GM19025 (cell line): ENCODE measurements around the gene WDR75.
"Not testable (repeated sequence)": the region's sequence is repeated elsewhere in the genome, so short reads cannot be mapped to it uniquely, and the experiment has no call there.

Experiments used
- ATAC-seq: cut with Tn5 transposase; IDR thresholded peaks from one replicate; pipeline ENCODE4 v1.9.1; 2021; ENCODE audit warnings: mild to moderate bottlenecking, low read depth, moderate library complexity; ENCODE audit not compliant: unreplicated experiment

The WDR75 gene

DNA sequence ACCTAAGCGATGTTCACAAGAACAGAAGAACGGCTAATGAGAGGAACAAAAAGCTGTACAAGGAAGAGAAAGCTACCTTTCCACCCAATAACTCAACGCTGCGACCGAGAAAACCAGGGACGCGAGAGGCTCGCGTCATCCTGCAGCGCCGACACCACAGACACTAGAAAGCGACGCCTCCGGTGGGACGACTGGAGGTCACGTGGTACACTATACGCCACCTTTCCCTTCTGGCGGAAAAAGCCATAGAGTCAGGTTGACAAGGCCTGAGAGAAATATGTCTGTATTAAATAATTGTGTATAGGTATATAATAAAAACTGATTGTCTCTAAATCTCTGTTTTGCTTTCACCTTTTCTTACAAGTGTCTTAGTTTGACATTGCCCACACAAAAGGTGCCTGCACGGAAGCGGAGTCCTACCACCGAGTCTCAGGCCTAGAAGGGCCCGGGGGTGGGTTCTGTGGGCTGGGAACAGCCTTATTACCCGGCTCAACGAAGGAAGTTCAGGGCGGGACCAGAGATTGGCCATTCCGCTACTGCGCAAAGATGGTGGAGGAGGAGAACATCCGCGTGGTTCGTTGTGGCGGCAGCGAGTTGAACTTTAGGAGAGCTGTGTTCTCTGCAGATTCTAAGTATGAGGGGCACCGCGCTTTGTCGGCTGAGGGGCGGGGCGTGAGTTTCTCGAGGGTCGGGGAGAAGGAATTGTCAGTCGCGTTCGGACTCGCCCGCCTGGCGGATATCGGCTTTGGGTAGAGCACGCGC is at the start of gene WDR75:
WDR75 (plus strand) TSS at position 528 of the 762 bp plus-strand sequence; CDS start at position 547, 19 bp downstream.
- peak; percentile 86 for ATAC-seq

DNA sequence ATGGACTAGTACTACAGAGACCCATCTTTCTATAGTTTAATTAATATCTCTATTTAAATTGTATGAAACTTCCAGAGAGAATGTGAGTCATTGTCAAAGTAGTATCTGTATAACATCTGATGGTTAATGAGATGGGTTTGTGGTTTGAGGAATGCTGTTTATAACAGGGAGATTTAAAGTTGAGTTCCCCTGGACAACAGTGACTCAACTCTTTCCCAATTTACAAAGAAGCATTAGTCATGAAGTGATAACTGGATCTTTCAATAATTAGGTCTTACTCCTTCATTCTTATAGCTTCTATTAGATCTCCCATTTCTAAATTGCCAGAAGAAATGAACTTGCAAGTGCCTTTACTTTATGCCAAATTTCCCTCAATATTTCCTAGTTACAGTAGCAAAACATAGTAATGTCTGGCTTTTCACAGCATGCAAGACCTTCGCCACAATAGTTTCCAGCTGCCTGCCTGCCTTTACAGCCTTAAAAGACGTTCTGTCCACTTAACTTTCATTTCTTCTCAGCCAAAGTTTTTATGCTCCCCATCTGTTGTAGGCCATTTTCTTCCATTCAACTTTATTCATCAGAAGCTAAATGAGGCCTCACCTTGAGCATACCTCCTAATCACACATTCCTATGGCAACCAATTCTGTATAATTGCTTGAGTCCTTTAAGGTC is 47.7 kb upstream of the WDR75 start:
- ATAC-seq, result no peak

DNA sequence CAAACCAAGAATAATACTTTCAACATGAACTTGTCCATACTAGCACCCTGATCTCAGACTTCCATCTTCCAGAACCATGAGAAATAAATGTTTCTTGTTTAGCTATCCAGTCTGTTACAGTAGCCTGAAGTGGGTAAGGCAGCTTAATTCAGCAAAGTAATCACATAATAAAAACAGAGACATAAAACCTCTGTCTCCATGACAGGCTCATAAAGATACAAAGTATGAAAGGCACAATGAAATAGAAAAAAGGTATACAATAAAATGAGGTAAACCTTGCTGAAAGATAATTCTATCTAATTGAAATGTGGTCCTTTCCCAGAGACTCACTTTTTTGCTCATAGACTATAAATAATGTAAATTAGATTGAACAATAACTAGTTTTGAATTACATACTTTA is 46.7 kb upstream of the WDR75 start:
- ATAC-seq, result no peak

DNA sequence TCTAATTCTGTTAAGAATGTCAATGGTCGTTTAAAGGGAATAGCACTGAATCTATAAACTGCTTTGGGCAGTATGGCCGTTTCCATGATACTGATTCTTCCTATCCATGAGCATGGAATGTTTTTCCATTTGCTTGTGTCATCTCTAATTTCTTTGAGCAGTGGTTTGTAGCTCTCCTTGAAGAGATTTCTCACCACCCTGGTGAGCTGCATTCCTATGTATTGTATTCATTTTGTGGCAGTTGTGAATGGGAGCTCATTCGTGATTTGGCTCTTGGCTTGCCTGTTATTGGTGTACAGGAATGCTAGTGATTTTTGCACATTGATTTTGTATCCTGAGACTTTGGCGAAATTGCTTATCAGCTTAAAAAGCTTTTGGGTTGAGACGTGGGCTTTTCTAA is 38.3 kb upstream of the WDR75 start:
- ATAC-seq, result no peak

DNA sequence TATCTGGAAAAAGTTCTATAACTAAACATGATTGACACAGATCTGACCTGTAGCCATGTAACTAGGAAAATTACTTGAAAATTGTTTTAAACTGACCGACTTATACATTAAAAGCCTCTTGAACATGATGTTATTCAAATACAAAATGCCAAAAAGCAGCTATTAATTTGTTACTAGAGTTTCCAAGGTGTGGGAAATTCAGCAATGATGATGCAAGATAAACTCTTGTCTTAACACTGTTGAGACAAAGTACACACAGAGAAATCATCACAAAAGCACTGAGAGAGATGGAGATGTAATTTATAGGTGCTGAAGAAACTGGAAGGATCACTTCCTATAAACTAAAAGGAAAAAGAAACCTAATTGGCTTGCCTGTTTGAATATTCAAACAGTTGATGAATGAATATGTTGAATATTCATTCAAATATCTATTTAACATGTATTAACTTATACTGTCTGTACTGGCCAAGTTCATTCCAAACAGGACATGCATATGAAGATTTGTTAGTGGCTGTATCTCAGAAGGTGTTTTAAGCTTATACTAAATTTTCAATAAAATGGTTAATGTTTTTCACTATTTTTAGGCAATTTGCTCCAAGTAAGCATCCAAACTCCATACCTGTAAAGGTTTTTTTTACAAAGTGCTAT is 34.6 kb upstream of the WDR75 start:
- no peak for ATAC-seq

DNA sequence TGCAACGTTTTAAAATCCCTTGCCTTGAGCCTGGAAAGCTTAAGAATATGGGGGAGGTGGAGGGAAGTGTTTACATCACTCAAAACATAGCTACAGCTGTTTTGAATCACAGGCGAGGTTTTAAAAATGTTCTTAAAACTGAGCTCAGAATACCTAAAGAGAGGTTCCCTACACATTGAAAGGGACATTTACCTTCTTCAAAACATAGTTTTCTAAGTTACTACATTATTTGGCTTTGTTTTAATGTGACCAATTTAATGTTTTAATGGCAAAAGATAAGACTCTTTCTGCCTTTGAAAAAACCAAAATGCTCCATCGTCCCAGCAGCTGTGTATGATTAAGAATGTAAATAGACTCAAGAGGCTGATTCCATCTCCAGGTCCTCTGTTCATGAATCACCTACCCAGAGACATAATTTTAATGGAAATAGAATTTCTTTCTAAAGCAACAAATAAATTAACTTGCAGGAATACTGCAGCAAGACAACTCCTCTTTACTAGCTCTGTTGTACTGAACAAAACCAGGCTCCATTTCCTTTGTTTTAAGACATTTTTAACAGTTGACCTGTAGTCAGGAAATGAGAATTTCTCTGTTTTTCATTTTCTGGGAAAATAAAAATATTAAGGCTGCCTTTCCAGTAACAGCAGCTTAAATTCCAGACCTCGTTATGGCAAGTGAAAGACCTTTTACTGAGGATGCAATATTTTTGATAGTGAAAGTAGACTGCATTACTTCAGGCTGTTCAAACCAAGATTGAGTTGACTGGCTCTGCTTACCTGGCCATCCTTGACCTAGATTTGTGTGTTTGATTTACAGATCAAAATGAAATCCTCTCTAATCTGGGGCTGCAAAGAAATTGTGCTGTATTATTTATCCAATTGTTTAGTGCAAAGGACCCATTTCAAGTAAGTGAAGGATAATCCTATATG is 33.7 kb upstream of the WDR75 start:
- no peak for ATAC-seq

DNA sequence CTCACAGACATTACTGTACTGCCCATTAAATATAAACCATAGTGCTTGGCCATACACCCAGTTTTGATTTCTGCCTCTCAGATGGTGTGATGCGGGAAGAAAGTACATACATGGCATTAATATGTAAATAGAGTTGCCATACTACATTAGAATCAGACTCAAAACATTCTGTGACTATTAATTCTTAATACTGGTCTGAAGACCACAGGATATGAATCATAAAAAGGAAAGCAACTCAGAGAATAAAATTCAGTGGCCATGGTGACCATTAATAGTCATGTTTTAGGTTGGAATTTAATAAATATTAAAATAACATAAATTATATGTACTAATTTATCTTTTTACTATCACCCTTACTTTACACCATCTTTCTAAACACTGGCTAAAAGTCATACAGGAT is 33.0 kb upstream of the WDR75 start:
- no peak for ATAC-seq

DNA sequence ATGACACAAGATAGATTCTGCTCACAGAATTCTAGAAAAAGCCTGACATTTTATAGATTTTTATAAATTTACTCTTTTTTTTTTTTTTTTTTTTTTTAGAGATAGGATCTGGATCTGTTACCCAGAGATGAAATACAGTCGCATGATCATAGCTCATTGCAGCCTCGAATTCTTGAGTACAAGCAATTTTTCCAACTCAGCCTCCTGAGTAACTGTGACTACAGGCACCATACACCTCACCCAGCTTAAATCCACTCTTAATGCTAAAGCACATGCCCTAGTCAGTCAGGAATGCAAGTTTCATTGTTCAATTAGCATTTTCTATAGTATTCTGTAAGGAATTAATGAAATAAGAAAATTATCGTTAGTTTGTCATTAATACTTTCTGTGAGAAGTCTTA is 32.1 kb upstream of the WDR75 start:
- no peak for ATAC-seq

DNA sequence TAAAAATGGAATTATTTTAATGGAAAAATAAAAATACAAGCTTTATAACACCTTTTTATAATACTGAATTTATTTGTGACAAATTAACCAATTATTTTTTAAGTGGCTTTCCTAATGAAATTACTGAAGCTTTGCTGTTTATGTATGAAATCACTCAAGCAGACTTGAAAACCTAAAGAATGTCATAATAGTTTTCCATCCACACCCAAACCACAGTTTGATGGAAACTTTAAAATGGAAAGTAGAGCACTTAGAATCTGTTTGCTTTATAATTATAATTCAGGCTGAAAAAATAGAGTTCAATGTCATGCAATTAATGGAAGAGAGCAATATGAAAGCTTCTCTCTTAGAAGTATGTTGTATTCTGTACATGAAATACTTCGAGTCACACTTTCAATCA is 31.6 kb upstream of the WDR75 start:
- no peak for ATAC-seq

DNA sequence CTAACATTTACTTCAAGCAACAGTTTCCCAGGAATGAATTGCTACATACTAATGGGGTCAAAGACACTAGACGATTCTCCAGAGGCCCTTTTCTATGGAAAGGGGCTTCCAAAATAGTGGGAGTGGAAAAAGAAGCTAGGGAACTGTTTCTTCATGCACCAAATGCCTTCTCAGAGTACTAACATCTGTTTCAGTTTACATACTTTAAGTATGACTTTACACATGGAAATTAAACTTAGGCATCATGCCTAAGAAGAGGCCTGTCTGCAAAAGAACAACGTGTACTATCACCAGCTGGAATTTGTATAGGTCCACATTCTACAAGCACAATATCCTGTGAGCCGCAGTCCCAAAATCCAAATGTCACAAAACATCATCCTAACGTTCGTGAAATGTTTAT is 29.4 kb upstream of the WDR75 start:
- ATAC-seq, result no peak

DNA sequence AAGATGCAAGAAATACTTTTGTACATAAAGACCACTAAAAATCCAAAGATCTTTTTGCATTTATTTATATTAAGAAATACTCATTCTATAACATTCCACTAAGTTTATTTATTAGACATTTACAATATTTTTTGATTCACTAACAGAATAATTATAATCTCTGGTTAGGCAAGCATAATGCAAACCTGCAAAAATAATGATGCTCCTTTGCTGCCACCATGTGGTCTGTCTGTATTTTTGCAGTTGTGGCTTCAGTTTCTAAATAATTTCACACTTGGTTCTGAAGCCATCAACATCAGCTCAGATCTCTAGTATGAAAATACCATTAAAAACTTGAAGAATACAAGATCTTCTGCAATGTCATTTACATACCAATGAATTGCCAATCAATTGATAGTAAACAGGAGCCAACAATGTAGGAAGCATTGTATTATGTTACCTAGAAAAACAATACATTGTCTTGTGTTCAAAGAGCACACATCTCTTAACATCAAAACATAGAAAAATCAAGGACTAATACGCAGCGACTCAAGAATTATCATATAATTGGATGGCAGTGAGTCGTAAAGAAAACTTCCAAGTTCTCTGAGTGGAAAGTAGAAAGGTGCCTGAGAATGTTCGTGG is 28.8 kb upstream of the WDR75 start:
- ATAC-seq, result no peak

DNA sequence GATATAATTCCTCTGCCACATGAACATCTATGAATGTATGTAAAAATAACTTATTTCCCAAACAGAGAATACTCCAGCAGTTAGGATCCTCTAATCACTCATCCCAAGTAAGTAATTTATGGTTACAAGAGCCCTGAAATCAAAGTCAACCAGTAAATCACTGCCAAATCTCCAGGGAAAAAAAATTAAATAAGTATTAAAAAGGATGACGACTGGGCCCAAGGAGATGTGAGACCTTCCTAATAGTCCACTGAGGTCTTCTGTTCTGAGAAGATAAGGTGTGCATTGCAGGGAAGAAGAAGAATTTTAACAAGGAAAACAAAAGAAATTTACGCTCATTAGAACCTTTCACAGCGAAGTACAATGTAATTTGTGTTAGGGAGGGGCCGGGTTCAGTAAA is 28.0 kb upstream of the WDR75 start:
- ATAC-seq, result no peak

DNA sequence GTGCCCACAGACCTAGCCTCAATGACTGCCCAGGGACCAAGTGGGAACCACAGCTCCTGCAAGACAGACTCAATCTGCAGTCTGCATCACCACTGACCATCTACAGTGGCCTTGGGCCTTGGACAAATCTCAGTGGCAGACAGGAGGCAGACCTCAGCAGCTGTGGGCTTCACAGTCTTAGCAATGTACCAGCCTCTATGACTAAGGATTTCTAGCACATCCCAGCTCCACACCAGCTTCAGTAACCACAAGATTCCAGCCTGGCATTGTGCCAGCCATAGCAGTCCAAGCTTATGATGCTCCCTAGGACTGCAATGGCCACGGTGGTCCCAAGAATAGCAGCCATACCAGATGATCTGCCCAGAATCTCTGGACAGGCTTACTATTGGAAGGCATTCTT is 19.6 kb upstream of the WDR75 start:
- ATAC-seq, result no peak

DNA sequence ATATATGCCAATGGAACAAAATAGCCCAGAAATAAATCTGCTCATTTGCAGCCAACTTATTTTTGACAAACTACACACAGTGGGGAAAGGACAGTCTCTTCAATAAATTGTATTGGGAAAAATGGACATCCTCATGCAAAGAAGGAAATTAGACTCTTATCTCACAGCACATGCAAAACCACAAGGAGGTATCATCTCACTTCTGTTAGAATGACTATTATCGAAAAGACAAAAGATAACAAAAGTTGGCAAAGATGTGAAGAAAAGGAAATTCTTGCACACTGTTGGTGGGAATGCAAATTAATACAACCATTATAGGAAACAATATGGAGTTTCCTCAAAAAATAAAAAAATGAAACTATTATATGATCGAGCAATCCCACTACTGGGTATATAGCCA is 16.3 kb upstream of the WDR75 start:
- ATAC-seq, result no peak

DNA sequence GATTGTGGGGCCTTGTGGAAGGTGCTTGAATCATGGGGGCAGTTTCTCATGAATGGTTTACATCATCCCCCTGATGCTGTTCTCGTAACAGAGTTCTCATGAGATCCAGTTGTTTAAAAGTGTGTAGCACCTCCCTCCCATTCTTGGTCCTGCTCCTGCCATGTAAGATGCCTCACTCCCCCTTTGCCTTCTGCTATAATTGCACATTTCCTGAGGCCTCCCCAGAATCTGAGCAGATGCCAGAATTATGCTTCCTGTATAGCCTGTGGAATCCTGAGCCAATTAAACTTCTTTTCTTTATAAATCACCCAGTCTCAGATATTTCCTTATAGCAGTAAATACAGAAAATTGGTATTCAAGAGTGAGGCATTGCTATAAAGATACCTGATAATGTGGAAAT is 15.6 kb upstream of the WDR75 start:
- no peak for ATAC-seq

DNA sequence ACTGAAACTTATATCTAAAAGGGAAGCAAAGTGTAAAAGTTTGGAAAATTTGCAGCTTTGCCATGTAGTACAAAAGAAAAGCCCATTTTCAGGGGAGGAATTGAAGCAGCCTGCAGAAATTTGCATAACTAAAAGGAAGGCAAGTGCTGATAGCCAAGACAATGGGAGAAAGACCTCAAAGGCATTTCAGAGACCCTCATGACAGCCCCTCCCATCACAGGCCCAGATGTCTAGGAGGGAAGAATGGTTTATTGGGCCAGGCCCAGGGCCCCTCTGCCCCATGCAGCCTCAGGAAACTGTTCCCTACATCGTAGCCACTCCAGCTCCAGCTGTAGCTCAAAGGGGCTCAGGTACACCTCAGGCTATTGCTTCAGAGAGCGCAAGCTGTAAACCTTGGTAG is 14.4 kb upstream of the WDR75 start:
- no peak for ATAC-seq

DNA sequence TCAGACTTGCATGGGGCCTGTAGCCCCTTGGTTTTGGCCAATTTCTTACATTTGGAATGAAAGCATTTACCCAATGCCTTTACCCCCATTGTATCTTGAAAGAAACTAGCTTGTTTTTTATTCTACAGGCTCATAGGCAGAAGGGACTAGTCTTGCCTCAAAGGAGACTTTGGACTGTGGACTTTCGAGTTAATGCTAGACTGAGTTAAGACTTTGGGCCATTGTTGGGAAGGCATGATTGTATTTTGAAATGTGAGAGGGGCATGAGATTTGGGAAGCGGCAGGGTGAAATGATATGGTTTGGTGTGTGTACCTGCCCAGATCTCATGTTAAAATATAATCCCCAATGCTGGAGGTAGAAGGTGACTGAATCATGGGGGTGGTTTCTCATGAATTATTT is 13.4 kb upstream of the WDR75 start:
- ATAC-seq, result no peak

DNA sequence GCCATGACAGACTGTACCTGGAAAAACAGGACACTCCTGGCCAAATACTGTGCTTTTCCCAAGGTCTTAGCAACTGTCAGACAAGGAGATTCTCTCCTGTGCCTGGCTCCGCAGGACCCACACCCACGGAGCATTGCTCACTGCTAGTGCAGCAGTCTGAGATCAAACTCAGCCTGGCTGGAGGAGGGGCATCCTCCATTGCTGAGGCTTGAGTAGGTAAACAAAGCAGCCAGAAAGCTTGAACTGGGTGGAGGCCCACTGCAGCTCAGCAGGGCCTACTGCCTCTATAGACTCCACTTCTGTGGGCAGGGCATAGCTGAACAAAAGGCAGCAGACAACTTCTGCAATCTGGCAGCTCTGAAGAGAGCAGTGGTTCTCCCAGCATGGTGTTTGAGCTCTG is 10.8 kb upstream of the WDR75 start:
- not testable (repeated sequence) for ATAC-seq

DNA sequence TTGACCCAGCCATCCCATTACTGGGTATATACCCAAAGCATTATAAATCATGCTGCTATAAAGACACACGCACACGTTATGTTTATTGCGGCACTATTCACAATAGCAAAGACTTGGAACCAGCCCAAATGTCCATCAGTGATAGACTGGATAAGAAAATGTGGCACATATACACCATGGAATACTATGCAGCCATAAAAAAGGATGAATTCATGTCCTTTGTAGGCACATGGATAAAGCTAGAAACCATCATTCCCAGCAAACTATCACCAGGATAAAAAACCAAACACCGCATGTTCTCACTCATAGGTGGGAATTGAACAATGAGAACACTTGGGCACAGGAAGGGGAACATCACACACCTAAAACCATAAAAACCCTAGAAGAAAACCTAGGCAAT is 5.5 kb upstream of the WDR75 start:
- not testable (repeated sequence) for ATAC-seq

DNA sequence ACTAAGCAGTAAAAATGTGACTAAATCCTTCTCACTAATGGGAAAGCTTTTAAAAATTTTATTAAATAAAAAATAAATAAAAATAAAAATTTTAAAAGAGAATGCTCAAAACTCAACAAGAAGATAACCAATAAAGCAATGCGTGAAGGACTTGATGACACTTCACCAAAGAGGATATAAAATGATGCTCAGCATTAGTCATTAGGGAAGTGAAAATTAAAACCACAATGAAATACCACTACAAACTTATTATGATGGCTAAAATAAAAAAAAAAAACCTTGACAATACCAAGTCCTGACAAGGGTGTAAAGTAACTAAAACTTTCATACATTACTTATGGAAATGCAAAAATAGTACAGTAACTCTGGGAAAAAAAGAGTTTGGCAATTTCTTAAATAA is 3.3 kb upstream of the WDR75 start:
- no peak for ATAC-seq
